ENCODE results near the gene COL20A1. TPM values are rescaled to one million over a fixed set of nuclear protein-coding genes. Genes with fewer than 3 reads are reported as not detected.

Gene COL20A1
- total RNA-seq, 1 donor from 2014 or later = not detected

DNA sequence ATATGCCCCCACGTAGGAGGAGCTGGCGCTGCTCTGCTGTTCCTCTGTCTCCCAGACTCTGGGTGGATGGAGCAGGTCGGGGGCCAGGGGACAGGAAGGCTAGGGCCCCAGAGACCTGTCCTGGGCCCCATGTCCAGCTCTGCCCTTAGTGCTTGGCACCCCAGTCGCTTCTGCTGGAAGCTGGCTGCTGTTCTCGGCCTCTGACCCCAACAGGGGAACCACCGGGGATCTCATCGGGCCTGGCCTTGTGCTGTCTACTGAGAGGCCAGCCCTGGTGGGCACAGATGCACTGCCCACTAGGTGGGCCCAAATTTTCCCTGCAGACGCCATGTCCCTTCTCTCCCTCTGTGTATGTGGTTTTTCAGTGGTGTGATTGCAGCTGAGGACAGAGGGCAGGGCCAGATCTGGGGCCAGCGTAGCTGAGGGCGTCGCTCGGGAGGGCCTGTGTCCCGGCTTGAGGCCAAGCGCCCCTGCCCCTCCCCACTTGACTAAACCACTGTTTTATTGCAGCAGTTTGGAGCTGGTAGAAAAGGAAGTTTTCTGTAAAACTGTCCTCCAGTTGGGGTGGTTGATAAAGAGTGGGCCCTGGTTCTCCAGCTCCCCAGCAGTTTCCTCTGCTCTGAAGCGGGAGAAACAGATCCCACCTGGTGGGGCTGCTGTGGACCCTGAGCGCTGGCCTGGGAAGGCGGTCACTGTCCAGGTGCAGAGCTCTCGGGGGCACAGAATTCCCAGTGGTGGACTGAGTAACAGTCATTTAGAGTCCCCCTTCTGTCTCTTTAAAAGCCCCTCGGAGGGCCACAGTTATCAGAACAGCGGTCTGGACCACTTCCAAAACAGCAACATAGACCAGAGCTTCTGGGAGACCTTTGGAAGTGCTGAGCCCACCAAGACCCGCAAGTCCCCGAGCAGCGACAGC lies 5.9 kb upstream of the COL20A1 start:
- intact Hi-C loops (cut with DNase I) = no loop called here
- H3K27me3 ChIP-seq = no peaks in the 10 kb centered on the region
- H3K4me3 ChIP-seq = no peak overlapping the region
- DNase-seq (ENCODE audit: extremely low spot score in 2 of 2) = no peak
- H3K36me3 ChIP-seq = peaks cover 0 to 43% of the 10 kb centered on the region in 2 donors
- no peaks in the 10 kb centered on the region for H3K4me1 ChIP-seq
- H3K9me3 ChIP-seq = no peaks in the 10 kb centered on the region
- no peak overlapping the region for H3K27ac ChIP-seq
- no peak for TF ChIP-seq POLR2A (IDR thresholded peaks at IDR 0.05)
- TF ChIP-seq, protein P1, sequence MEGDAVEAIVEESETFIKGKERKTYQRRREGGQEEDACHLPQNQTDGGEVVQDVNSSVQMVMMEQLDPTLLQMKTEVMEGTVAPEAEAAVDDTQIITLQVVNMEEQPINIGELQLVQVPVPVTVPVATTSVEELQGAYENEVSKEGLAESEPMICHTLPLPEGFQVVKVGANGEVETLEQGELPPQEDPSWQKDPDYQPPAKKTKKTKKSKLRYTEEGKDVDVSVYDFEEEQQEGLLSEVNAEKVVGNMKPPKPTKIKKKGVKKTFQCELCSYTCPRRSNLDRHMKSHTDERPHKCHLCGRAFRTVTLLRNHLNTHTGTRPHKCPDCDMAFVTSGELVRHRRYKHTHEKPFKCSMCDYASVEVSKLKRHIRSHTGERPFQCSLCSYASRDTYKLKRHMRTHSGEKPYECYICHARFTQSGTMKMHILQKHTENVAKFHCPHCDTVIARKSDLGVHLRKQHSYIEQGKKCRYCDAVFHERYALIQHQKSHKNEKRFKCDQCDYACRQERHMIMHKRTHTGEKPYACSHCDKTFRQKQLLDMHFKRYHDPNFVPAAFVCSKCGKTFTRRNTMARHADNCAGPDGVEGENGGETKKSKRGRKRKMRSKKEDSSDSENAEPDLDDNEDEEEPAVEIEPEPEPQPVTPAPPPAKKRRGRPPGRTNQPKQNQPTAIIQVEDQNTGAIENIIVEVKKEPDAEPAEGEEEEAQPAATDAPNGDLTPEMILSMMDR (IDR thresholded peaks at IDR 0.05) = no peak
- no peak for TF ChIP-seq POLR2AphosphoS5 (IDR thresholded peaks at IDR 0.05; ENCODE audit: insufficient read depth in 1 of 2, low read depth in 1 of 2)

GRCh38 chr20:63287697-63288580 lies 5.0 kb upstream of the COL20A1 start:
- H3K27ac ChIP-seq = no peak overlapping the region
- intact Hi-C loops (cut with DNase I) = no loop called here
- no peaks in the 10 kb centered on the region for H3K4me1 ChIP-seq
- H3K9me3 ChIP-seq = no peaks in the 10 kb centered on the region
- TF ChIP-seq POLR2AphosphoS5 (IDR thresholded peaks at IDR 0.05; ENCODE audit: insufficient read depth in 1 of 2, low read depth in 1 of 2) = no peak
- TF ChIP-seq, protein P1 (IDR thresholded peaks at IDR 0.05) = no peak
- TF ChIP-seq POLR2A (IDR thresholded peaks at IDR 0.05) = no peak
- H3K36me3 ChIP-seq = peaks cover 0 to 36% of the 10 kb centered on the region in 2 donors
- no peak for DNase-seq (ENCODE audit: extremely low spot score in 2 of 2)
- no peak overlapping the region for H3K4me3 ChIP-seq
- no peaks in the 10 kb centered on the region for H3K27me3 ChIP-seq

DNA sequence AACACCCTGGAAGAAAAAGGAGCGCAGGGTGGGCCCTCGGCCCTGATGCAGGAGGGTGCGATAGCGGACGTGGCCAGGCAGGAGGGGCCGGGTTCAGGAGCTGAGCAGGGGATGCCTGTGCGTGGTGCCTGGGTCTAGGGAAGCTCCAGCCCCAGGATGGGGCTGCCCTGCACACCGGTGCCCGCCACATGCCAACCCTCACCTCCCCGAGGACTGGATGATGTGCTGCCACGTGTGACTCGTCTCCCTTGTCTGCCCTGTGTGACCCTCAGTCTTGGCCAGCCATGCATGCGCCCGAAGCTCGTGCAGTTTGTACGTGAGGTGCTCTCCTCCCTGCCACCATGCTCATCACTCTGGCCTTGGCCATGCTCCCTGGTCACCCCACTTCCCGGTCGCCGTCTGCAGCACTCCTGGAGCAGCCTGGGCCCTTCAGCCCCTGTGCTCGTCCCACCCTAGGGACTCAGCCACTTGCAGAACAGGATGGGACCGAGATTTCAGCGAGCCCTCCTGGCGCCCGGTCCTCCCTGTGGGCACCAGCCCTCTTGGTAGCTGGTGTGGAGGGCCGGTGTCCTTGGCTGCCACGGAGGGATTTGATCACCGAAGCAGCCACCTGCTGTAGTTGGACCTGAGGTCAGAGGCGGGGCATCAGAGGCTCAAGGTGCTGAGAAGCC lies 4.3 kb upstream of the COL20A1 start:
- DNase-seq (ENCODE audit: extremely low spot score in 2 of 2) = no peak
- H3K4me1 ChIP-seq = no peaks in the 10 kb centered on the region
- TF ChIP-seq POLR2AphosphoS5 (IDR thresholded peaks at IDR 0.05; ENCODE audit: insufficient read depth in 1 of 2, low read depth in 1 of 2) = no peak
- TF ChIP-seq, protein P1 (IDR thresholded peaks at IDR 0.05) = no peak
- no peak for TF ChIP-seq POLR2A (IDR thresholded peaks at IDR 0.05)
- H3K9me3 ChIP-seq = no peaks in the 10 kb centered on the region
- H3K4me3 ChIP-seq = no peak overlapping the region
- no peak overlapping the region for H3K27ac ChIP-seq
- H3K36me3 ChIP-seq = peaks cover 0 to 29% of the 10 kb centered on the region in 2 donors
- intact Hi-C loops (cut with DNase I) = no loop called here
- no peaks in the 10 kb centered on the region for H3K27me3 ChIP-seq

DNA sequence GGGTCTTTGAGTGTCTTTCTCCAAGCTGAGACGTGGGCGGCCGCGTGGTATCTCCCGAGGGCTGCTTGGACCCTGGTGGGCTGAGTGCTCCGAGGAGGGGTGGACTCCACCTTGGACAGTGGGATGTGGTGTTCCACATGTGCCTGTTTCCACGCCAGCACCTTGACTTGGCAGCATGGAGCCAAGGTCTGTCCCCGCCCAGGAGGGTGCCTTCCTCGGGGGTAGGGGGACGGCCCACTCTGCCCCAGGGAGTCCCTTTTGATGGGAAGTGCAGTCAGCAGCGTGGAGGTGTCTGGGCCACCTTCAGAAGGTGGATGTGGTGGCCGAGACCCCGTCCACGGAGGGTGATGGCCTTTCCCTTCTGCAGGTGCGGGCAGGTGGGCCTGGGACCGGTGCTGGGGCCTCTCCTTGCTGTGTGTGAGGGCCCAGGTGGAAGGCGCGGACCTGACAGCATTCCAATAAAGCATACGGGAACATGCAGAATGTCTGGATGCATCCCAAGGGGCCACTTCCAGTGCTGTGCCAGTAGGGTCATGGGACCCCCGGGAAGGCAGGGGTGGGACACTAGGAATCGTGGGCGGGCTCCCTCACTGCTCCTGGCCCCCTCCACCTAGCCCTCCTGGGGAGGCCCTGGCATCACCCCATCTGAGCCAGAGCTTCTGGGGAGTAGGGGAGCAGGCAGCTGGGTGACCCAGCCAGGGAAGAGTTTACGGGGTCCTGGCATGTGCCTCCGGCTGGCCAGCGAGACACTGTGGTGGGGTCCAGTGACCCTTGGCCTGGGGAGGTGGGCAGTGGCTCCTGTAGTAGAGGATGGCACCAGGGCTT lies 3.5 kb upstream of the COL20A1 start:
- Histone ChIP-seq H3K36me3 (peaks cover 0 to 29% of the 10 kb centered on the region in 2 donors), H3K4me1 (no peaks in the 10 kb centered on the region), H3K27me3 (peaks cover 4% of the 10 kb centered on the region), H3K27ac (no peak overlapping the region), H3K9me3 (no peaks in the 10 kb centered on the region), H3K4me3 (no peak overlapping the region)
- intact Hi-C loops (cut with DNase I) = no loop called here
- DNase-seq (ENCODE audit: extremely low spot score in 2 of 2) = no peak
- no peak for TF ChIP-seq POLR2AphosphoS5 (IDR thresholded peaks at IDR 0.05; ENCODE audit: insufficient read depth in 1 of 2, low read depth in 1 of 2)
- TF ChIP-seq POLR2A (IDR thresholded peaks at IDR 0.05) = no peak
- TF ChIP-seq, protein P1 (IDR thresholded peaks at IDR 0.05) = no peak

All from vagina (tissue), 2 donors.